ENCODE results near the gene CPA1. TPM values are rescaled to one million over a fixed set of nuclear protein-coding genes. Genes with fewer than 3 reads are reported as not detected.
A peak's percentile ranks its signal among the peaks of the same experiment; 100 is the strongest.

CPA1 gene
- total and polyA plus RNA-seq, 8 donors = 0.34 to 1.5 (median 0.88) TPM; not detected in 1

- peak; percentile 48 for ATAC-seq
Observed at GRCh38 chr7:130356121-130356875, 24.0 kb upstream of the CPA1 start.

GRCh38 chr7:130356876-130357611 lies 23.2 kb upstream of the CPA1 start:
- no peak for DNase-seq
- intact Hi-C loops (cut with DNase I) = no loop called here
- TF ChIP-seq, protein P1, sequence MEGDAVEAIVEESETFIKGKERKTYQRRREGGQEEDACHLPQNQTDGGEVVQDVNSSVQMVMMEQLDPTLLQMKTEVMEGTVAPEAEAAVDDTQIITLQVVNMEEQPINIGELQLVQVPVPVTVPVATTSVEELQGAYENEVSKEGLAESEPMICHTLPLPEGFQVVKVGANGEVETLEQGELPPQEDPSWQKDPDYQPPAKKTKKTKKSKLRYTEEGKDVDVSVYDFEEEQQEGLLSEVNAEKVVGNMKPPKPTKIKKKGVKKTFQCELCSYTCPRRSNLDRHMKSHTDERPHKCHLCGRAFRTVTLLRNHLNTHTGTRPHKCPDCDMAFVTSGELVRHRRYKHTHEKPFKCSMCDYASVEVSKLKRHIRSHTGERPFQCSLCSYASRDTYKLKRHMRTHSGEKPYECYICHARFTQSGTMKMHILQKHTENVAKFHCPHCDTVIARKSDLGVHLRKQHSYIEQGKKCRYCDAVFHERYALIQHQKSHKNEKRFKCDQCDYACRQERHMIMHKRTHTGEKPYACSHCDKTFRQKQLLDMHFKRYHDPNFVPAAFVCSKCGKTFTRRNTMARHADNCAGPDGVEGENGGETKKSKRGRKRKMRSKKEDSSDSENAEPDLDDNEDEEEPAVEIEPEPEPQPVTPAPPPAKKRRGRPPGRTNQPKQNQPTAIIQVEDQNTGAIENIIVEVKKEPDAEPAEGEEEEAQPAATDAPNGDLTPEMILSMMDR (IDR thresholded peaks at IDR 0.05) = no peak
- Histone ChIP-seq H3K9me3 (peaks cover 0 to 25% of the 10 kb centered on the region in 2 donors), H3K4me3 (no peak overlapping the region), H3K27me3 (no peaks in the 10 kb centered on the region), H3K27ac (peak overlapping the region; percentile 58 to 79), H3K36me3 (no peaks in the 10 kb centered on the region), H3K4me1 (peaks cover 0 to 21% of the 10 kb centered on the region in 2 donors)
- peak; percentile 49 for ATAC-seq

More at GRCh38 chr7:130356121-130356875, 24.0 kb upstream of the CPA1 start:
- Histone ChIP-seq H3K27ac (peak overlapping the region; percentile 58 to 79), H3K4me1 (peaks cover 0 to 24% of the 10 kb centered on the region in 2 donors), H3K9me3 (peaks cover 0 to 25% of the 10 kb centered on the region in 2 donors), H3K36me3 (no peaks in the 10 kb centered on the region), H3K27me3 (peaks cover 0 to 2% of the 10 kb centered on the region in 2 donors), H3K4me3 (no peak overlapping the region)
- intact Hi-C loops (cut with DNase I) = no loop called here
- DNase-seq = peak in 3 of 4 donors; percentile 51 to 73 (median 60)
- TF ChIP-seq, protein P1 (IDR thresholded peaks at IDR 0.05) = no peak

GRCh38 chr7:130358471-130358870 lies 21.8 kb upstream of the CPA1 start:
- no peak overlapping the region for H3K4me3 ChIP-seq
- peaks cover 0 to 25% of the 10 kb centered on the region in 2 donors for H3K9me3 ChIP-seq
- H3K27ac ChIP-seq = no peak overlapping the region
- TF ChIP-seq, protein P1 (IDR thresholded peaks at IDR 0.05) = no peak
- peaks cover 0 to 16% of the 10 kb centered on the region in 2 donors for H3K4me1 ChIP-seq
- no peaks in the 10 kb centered on the region for H3K36me3 ChIP-seq
- intact Hi-C loops (cut with DNase I) = no loop called here
- DNase-seq (no peak), ATAC-seq (no peak)
- no peaks in the 10 kb centered on the region for H3K27me3 ChIP-seq

- Histone ChIP-seq H3K36me3 (no peaks in the 10 kb centered on the region), H3K4me3 (no peak overlapping the region), H3K9me3 (peaks cover 0 to 25% of the 10 kb centered on the region in 2 donors), H3K27me3 (no peaks in the 10 kb centered on the region), H3K27ac (no peak overlapping the region), H3K4me1 (peaks cover 0 to 16% of the 10 kb centered on the region in 2 donors)
- TF ChIP-seq, protein P1 (IDR thresholded peaks at IDR 0.05) = no peak
- DNase-seq (no peak), ATAC-seq (no peak)
- intact Hi-C loops (cut with DNase I) = no loop called here
Observed at GRCh38 chr7:130359276-130359857, 20.9 kb upstream of the CPA1 start.

GRCh38 chr7:130360518-130360917 lies 19.8 kb upstream of the CPA1 start:
- Histone ChIP-seq H3K4me1 (peaks cover 0 to 16% of the 10 kb centered on the region in 2 donors), H3K27me3 (no peaks in the 10 kb centered on the region), H3K4me3 (no peak overlapping the region), H3K36me3 (no peaks in the 10 kb centered on the region), H3K9me3 (peaks cover 0 to 25% of the 10 kb centered on the region in 2 donors), H3K27ac (no peak overlapping the region)
- TF ChIP-seq, protein P1 (IDR thresholded peaks at IDR 0.05) = no peak
- DNase-seq = no peak
- ATAC-seq = no peak
- intact Hi-C loops (cut with DNase I) = no loop called here
